NT2/D1 (cell line): ENCODE data around the gene MTMR10.

Source experiments
- SUZ12 ChIP-seq: IDR thresholded peaks from 2 replicates; pipeline ENCODE4 v1.6.1; 2011; ENCODE audit not compliant: insufficient read length, insufficient read depth; ENCODE audit errors: extremely low read depth
- YY1 ChIP-seq: IDR thresholded peaks from 2 replicates; pipeline ENCODE4 v1.6.1; 2011; ENCODE audit not compliant: insufficient read length, insufficient read depth
- ZNF274 ChIP-seq: IDR thresholded peaks from 2 replicates; pipeline ENCODE4 v1.6.1; 2011; ENCODE audit warnings: mild to moderate bottlenecking, low read depth, low read length

GRCh38 chr15:31031471-31032067 lies 40.1 kb upstream of the MTMR10 start:
- TF ChIP-seq YY1 (no peak), ZNF274 (no peak), SUZ12 (no peak)
